Brain pericyte (primary cell): ENCODE data around the gene HNRNPM.

ENCODE experiments used
- DNase-seq: peaks from one replicate; pipeline ENCODE4 v3.0.0-alpha.2; 2012; ENCODE audit warnings: low read depth, low spot score

The HNRNPM gene

GRCh38 chr19:8485561-8486371 is 41.0 kb downstream of the HNRNPM start:
- no peak for DNase-seq

- no peak for DNase-seq
These were observed 41.9 kb downstream of the HNRNPM start for GRCh38 chr19:8486661-8487136.

- no peak for DNase-seq
These were observed 42.5 kb downstream of the HNRNPM start for GRCh38 chr19:8487137-8487851.

- no peak for DNase-seq
These were observed 43.6 kb downstream of the HNRNPM start for GRCh38 chr19:8488365-8488764.

- DNase-seq: no peak
These were observed 45.0 kb downstream of the HNRNPM start for GRCh38 chr19:8489561-8490394.

GRCh38 chr19:8490395-8490760 is 45.6 kb downstream of the HNRNPM start:
- DNase-seq: no peak

GRCh38 chr19:8490873-8491272 is 46.1 kb downstream of the HNRNPM start:
- DNase-seq: no peak

GRCh38 chr19:8491574-8491973 is 46.8 kb downstream of the HNRNPM start:
- DNase-seq: no peak

- DNase-seq: no peak
These were observed 49.4 kb downstream of the HNRNPM start for GRCh38 chr19:8494158-8494557.

- no peak for DNase-seq
These were observed 53.5 kb downstream of the HNRNPM start for GRCh38 chr19:8498295-8498694.

GRCh38 chr19:8499048-8499833 is 54.5 kb downstream of the HNRNPM start:
- DNase-seq: no peak

GRCh38 chr19:8500158-8500557 is 55.4 kb downstream of the HNRNPM start:
- DNase-seq: no peak

- no peak for DNase-seq
These were observed 56.7 kb downstream of the HNRNPM start for GRCh38 chr19:8501516-8501915.

GRCh38 chr19:8501981-8502380 is 57.2 kb downstream of the HNRNPM start:
- DNase-seq: no peak

GRCh38 chr19:8503510-8503909 is 58.7 kb downstream of the HNRNPM start:
- no peak for DNase-seq

GRCh38 chr19:8504171-8504570 is 59.4 kb downstream of the HNRNPM start:
- no peak for DNase-seq

GRCh38 chr19:8504919-8505318 is 60.1 kb downstream of the HNRNPM start:
- DNase-seq: no peak

GRCh38 chr19:8505680-8506401 is 61.1 kb downstream of the HNRNPM start:
- no peak for DNase-seq

GRCh38 chr19:8506402-8506957 is 61.7 kb downstream of the HNRNPM start:
- no peak for DNase-seq

- no peak for DNase-seq
These were observed 65.9 kb downstream of the HNRNPM start for GRCh38 chr19:8510589-8511115.
